ENCODE data around the gene CAMK2B. TPM values are rescaled to one million over a fixed set of nuclear protein-coding genes. Genes with fewer than 3 reads are reported as not detected.

Gene CAMK2B
- total and polyA plus RNA-seq, 2 of the 13 experiments (the other 11 are each of a cell fraction or from before 2014, with no cell fraction given), result 0.27 to 0.48 TPM

DNA sequence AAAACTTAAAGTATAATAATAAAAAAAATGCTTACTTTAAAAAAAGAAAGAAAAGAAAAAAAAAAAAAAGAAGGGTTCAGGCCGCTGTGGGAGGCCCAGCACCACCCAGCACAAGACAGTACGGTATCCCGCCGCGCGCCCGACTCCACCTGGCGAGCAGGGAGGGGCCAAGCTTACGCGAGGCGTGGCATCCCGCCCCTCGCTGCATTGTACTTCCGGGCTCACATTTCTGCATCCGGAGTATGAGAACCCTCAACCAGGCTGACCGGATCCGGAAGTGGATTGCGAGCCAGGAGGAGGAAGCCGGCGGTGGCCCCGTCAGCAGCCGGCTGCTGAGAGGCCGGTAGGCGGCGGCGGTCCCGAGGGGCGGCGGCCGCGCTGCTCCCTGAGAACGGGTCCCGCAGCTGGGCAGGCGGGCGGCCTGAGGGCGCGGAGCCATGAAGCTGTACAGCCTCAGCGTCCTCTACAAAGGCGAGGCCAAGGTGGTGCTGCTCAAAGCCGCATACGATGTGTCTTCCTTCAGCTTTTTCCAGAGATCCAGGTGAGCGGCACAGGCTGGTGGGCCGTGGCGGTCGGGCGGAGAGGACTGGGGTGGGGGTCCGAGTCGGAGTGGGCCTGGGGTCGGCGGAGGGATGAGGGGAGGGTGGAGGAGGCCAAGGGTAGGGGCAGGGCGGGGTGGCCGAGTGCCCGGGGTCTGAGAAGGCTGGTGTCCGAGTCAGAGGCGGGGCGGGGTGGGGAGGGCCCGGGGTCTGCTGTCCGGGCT lies 124.5 kb downstream of the CAMK2B start, which contains the start of gene YKT6 (continued):
- peak; percentile 82 for TF ChIP-seq ELF4 (CRISPR knock-in tag; IDR thresholded peaks at IDR 0.05; ENCODE audit: borderline replicate concordance)
- TF ChIP-seq ZIK1 (CRISPR knock-in tag; IDR thresholded peaks at IDR 0.05; ENCODE audit: borderline replicate concordance, low read depth), result no peak; the same call in 1 of the 2 replicates
- TF ChIP-seq PHF20 (CRISPR knock-in tag; IDR thresholded peaks at IDR 0.05), result peak; percentile 96
- no peak for TF ChIP-seq STAT5B (CRISPR knock-in tag; IDR thresholded peaks at IDR 0.05)
- TF ChIP-seq RXRA (CRISPR knock-in tag; IDR thresholded peaks at IDR 0.05), result peak; percentile 20; the same call in 1 of the 2 replicates
- peak; percentile 83 for TF ChIP-seq SP2 (CRISPR knock-in tag; IDR thresholded peaks at IDR 0.05)
- TF ChIP-seq ZNF33A (CRISPR knock-in tag; IDR thresholded peaks at IDR 0.05; ENCODE audit: borderline replicate concordance), result no peak
- no peak for TF ChIP-seq ZFP1 (CRISPR knock-in tag; IDR thresholded peaks at IDR 0.05)
- no peak for TF ChIP-seq ZNF3 (CRISPR knock-in tag; IDR thresholded peaks at IDR 0.05)
- TF ChIP-seq ZNF598 (CRISPR knock-in tag; IDR thresholded peaks at IDR 0.05; ENCODE audit: borderline replicate concordance), result no peak
- TF ChIP-seq, protein P1, sequence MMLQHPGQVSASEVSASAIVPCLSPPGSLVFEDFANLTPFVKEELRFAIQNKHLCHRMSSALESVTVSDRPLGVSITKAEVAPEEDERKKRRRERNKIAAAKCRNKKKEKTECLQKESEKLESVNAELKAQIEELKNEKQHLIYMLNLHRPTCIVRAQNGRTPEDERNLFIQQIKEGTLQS (CRISPR knock-in tag; IDR thresholded peaks at IDR 0.05), result no peak
- TF ChIP-seq ZNF468 (CRISPR knock-in tag; IDR thresholded peaks at IDR 0.05), result no peak
- TF ChIP-seq, protein P2, sequence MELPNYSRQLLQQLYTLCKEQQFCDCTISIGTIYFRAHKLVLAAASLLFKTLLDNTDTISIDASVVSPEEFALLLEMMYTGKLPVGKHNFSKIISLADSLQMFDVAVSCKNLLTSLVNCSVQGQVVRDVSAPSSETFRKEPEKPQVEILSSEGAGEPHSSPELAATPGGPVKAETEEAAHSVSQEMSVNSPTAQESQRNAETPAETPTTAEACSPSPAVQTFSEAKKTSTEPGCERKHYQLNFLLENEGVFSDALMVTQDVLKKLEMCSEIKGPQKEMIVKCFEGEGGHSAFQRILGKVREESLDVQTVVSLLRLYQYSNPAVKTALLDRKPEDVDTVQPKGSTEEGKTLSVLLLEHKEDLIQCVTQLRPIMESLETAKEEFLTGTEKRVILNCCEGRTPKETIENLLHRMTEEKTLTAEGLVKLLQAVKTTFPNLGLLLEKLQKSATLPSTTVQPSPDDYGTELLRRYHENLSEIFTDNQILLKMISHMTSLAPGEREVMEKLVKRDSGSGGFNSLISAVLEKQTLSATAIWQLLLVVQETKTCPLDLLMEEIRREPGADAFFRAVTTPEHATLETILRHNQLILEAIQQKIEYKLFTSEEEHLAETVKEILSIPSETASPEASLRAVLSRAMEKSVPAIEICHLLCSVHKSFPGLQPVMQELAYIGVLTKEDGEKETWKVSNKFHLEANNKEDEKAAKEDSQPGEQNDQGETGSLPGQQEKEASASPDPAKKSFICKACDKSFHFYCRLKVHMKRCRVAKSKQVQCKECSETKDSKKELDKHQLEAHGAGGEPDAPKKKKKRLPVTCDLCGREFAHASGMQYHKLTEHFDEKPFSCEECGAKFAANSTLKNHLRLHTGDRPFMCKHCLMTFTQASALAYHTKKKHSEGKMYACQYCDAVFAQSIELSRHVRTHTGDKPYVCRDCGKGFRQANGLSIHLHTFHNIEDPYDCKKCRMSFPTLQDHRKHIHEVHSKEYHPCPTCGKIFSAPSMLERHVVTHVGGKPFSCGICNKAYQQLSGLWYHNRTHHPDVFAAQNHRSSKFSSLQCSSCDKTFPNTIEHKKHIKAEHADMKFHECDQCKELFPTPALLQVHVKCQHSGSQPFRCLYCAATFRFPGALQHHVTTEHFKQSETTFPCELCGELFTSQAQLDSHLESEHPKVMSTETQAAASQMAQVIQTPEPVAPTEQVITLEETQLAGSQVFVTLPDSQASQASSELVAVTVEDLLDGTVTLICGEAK (IDR thresholded peaks at IDR 0.05), result peak; percentile 91
- TF ChIP-seq, protein P2 (CRISPR knock-in tag; IDR thresholded peaks at IDR 0.05), result peak; percentile 26; the same call in 1 of the 2 replicates
- TF ChIP-seq, protein P3, sequence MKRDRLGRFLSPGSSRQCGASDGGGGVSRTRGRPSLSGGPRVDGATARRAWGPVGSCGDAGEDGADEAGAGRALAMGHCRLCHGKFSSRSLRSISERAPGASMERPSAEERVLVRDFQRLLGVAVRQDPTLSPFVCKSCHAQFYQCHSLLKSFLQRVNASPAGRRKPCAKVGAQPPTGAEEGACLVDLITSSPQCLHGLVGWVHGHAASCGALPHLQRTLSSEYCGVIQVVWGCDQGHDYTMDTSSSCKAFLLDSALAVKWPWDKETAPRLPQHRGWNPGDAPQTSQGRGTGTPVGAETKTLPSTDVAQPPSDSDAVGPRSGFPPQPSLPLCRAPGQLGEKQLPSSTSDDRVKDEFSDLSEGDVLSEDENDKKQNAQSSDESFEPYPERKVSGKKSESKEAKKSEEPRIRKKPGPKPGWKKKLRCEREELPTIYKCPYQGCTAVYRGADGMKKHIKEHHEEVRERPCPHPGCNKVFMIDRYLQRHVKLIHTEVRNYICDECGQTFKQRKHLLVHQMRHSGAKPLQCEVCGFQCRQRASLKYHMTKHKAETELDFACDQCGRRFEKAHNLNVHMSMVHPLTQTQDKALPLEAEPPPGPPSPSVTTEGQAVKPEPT (CRISPR knock-in tag; IDR thresholded peaks at IDR 0.05; ENCODE audit: low read depth), result no peak
- TF ChIP-seq, protein P4, sequence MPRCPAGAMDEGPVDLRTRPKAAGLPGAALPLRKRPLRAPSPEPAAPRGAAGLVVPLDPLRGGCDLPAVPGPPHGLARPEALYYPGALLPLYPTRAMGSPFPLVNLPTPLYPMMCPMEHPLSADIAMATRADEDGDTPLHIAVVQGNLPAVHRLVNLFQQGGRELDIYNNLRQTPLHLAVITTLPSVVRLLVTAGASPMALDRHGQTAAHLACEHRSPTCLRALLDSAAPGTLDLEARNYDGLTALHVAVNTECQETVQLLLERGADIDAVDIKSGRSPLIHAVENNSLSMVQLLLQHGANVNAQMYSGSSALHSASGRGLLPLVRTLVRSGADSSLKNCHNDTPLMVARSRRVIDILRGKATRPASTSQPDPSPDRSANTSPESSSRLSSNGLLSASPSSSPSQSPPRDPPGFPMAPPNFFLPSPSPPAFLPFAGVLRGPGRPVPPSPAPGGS (CRISPR knock-in tag; IDR thresholded peaks at IDR 0.05), result 0 out of 2 replicates have a peak, but pooled peaks have one; percentile 20
- TF ChIP-seq ZNF335 (CRISPR knock-in tag; IDR thresholded peaks at IDR 0.05), result no peak
